ENCODE results near the gene DPH6. TPM values are rescaled to one million over a fixed set of nuclear protein-coding genes. Genes with fewer than 3 reads are reported as not detected.
A peak's percentile ranks its signal among the peaks of the same experiment; 100 is the strongest.
"Not testable (repeated sequence)": the region's sequence is repeated elsewhere in the genome, so short reads cannot be mapped to it uniquely, and the experiment has no call there.

DPH6 gene
- polyA plus RNA-seq, 1 donor, result 16.6 TPM

DNA sequence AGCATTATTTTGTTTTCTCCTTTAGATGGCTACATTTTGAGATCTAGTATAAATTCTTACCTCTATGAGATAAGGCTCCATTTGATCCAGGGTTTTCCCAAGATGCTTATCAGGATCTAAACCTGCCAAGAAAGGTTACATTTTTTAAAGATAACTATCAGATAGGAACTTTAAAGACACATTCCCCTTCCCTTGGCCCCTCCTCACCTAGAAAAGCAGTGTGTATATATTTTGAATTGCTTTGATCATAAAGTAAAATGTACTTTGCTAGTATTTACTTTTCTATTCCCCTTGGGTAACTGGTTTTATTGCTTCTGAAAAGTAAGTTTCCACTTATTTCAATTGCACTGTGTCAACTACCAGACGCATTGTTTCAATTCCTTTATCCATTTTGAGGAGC is 135.2 kb downstream of the DPH6 start:
- H3K4me3 ChIP-seq (ENCODE audit: low read length), result no peak overlapping the region
- no peak overlapping the region for H3K27ac ChIP-seq (ENCODE audit: low read length)
- WGBS (ENCODE audit: insufficient coverage, low lambda C conversion rate), result 25% methylated on average over 1 of the region's 1 CpG
- no peaks in the 10 kb centered on the region for H3K27me3 ChIP-seq (ENCODE audit: control insufficient read depth, insufficient read depth, low read length)
- H3K36me3 ChIP-seq (ENCODE audit: control insufficient read depth, insufficient read depth, low read length), result no peaks in the 10 kb centered on the region
- no peak for DNase-seq
- no peaks in the 10 kb centered on the region for H3K9me3 ChIP-seq (ENCODE audit: control insufficient read depth, low read depth, low read length)
- H3K4me1 ChIP-seq (ENCODE audit: control insufficient read depth, insufficient read depth, low read length), result no peaks in the 10 kb centered on the region

- Histone ChIP-seq H3K36me3 (ENCODE audit: control insufficient read depth, insufficient read depth, low read length) (no peaks in the 10 kb centered on the region), H3K27ac (ENCODE audit: low read length) (no peak overlapping the region), H3K27me3 (ENCODE audit: control insufficient read depth, insufficient read depth, low read length) (no peaks in the 10 kb centered on the region), H3K4me1 (ENCODE audit: control insufficient read depth, insufficient read depth, low read length) (no peaks in the 10 kb centered on the region), H3K4me3 (ENCODE audit: low read length) (no peak overlapping the region), H3K9me3 (ENCODE audit: control insufficient read depth, low read depth, low read length) (no peaks in the 10 kb centered on the region)
- no peak for DNase-seq
- 100% methylated on average over 1 of the region's 3 CpGs for WGBS (ENCODE audit: insufficient coverage, low lambda C conversion rate)
Observed at GRCh38 chr15:35399901-35400300, 146.1 kb downstream of the DPH6 start.

DNA sequence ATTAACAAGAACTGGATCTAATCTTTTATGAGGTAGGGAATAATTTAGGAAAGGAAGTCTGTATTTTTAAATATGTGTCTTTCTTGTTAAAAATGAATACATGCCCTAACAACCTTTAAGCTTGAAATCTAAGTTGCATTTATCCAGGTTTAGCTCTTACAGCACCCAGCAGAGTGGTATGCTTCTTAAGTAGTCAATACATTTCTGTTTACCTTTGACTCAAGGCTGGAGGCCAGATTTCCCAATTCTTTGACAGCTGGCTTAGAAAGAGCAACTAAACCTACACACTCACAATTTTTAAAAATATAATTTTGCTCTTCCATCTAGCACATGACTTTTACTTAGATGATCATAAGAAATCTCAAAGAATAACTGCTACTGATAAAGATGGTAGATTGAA is 148.9 kb downstream of the DPH6 start:
- H3K36me3 ChIP-seq (ENCODE audit: control insufficient read depth, insufficient read depth, low read length), result no peaks in the 10 kb centered on the region

DNA sequence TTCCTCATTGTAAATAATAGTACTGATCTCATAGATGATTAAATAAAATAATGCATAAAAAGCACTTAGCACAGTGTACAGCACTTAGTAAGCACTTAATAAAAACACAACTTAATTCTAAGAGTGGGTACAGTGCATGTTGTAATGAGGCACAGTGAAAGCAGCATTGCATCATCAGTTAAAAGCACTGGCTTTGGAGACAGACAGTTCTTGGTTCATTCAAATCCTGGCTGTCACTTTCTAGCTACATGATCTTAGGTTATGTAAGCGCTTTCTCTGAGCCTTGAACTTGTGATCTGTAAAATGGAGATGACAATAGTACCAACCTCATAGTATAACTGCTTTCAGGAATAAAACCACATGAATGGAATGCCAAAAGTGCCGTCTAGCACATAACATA is 151.5 kb downstream of the DPH6 start:
- Histone ChIP-seq H3K27ac (ENCODE audit: low read length) (no peak overlapping the region), H3K4me1 (ENCODE audit: control insufficient read depth, insufficient read depth, low read length) (no peaks in the 10 kb centered on the region), H3K9me3 (ENCODE audit: control insufficient read depth, low read depth, low read length) (no peaks in the 10 kb centered on the region), H3K4me3 (ENCODE audit: low read length) (no peak overlapping the region), H3K36me3 (ENCODE audit: control insufficient read depth, insufficient read depth, low read length) (no peaks in the 10 kb centered on the region), H3K27me3 (ENCODE audit: control insufficient read depth, insufficient read depth, low read length) (no peaks in the 10 kb centered on the region)
- WGBS (ENCODE audit: insufficient coverage, low lambda C conversion rate), result 100% methylated on average over 1 of the region's 2 CpGs
- DNase-seq, result no peak

More for the DNA sequence above, 148.9 kb downstream of the DPH6 start:
- Histone ChIP-seq H3K27me3 (ENCODE audit: control insufficient read depth, insufficient read depth, low read length) (no peaks in the 10 kb centered on the region), H3K27ac (ENCODE audit: low read length) (no peak overlapping the region), H3K4me3 (ENCODE audit: low read length) (no peak overlapping the region), H3K9me3 (ENCODE audit: control insufficient read depth, low read depth, low read length) (no peaks in the 10 kb centered on the region), H3K4me1 (ENCODE audit: control insufficient read depth, insufficient read depth, low read length) (no peaks in the 10 kb centered on the region)
- DNase-seq, result no peak

- Histone ChIP-seq H3K27me3 (ENCODE audit: control insufficient read depth, insufficient read depth, low read length) (no peaks in the 10 kb centered on the region), H3K4me3 (ENCODE audit: low read length) (no peak overlapping the region), H3K4me1 (ENCODE audit: control insufficient read depth, insufficient read depth, low read length) (no peaks in the 10 kb centered on the region), H3K9me3 (ENCODE audit: control insufficient read depth, low read depth, low read length) (no peaks in the 10 kb centered on the region), H3K27ac (ENCODE audit: low read length) (no peak overlapping the region), H3K36me3 (ENCODE audit: control insufficient read depth, insufficient read depth, low read length) (no peaks in the 10 kb centered on the region)
- peak; percentile 47 to 80 for DNase-seq
- WGBS (ENCODE audit: insufficient coverage, low lambda C conversion rate), result 23% methylated on average over 2 of the region's 2 CpGs
Observed at GRCh38 chr15:35393398-35393797, 152.6 kb downstream of the DPH6 start.

GRCh38 chr15:35391408-35391984 is 154.5 kb downstream of the DPH6 start:
- H3K27ac ChIP-seq (ENCODE audit: low read length); H3K4me1 ChIP-seq (ENCODE audit: control insufficient read depth, insufficient read depth, low read length); H3K36me3 ChIP-seq (ENCODE audit: control insufficient read depth, insufficient read depth, low read length); H3K4me3 ChIP-seq (ENCODE audit: low read length); H3K27me3 ChIP-seq (ENCODE audit: control insufficient read depth, insufficient read depth, low read length); DNase-seq; H3K9me3 ChIP-seq (ENCODE audit: control insufficient read depth, low read depth, low read length): not testable (repeated sequence)
- WGBS (ENCODE audit: insufficient coverage, low lambda C conversion rate), result no CpG with 5 or more reads among the region's 18 CpGs

GRCh38 chr15:35383506-35383905 is 162.5 kb downstream of the DPH6 start:
- 61% methylated on average over 2 of the region's 2 CpGs for WGBS (ENCODE audit: insufficient coverage, low lambda C conversion rate)

DNA sequence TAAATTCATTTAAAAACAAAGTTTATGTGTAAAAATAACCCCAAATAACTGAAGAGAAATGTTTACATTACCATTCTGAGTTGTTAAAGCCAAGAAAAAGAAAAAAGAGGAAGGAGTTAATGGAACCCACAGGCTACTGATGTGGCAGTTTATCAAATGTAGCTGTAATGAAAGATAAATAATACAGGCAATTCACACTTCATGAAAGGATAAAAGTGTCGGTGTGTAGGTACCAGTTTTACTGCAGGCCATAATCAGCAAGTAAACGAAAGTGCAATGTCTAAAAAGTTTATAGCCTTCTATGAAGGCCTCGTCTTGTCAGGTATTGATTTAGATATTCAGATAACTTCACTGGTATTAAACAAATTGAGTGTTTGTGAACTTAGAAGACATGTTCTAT is 164.6 kb downstream of the DPH6 start:
- DNase-seq, result peak in 1 of 2 donors; percentile 45

More at GRCh38 chr15:35383506-35383905, 162.5 kb downstream of the DPH6 start:
- Histone ChIP-seq H3K4me1 (ENCODE audit: control insufficient read depth, insufficient read depth, low read length) (no peaks in the 10 kb centered on the region), H3K36me3 (ENCODE audit: control insufficient read depth, insufficient read depth, low read length) (no peaks in the 10 kb centered on the region), H3K27ac (ENCODE audit: low read length) (no peak overlapping the region), H3K4me3 (ENCODE audit: low read length) (no peak overlapping the region), H3K9me3 (ENCODE audit: control insufficient read depth, low read depth, low read length) (no peaks in the 10 kb centered on the region), H3K27me3 (ENCODE audit: control insufficient read depth, insufficient read depth, low read length) (no peaks in the 10 kb centered on the region)
- peak in 1 of 2 donors; percentile 40 for DNase-seq

DNA sequence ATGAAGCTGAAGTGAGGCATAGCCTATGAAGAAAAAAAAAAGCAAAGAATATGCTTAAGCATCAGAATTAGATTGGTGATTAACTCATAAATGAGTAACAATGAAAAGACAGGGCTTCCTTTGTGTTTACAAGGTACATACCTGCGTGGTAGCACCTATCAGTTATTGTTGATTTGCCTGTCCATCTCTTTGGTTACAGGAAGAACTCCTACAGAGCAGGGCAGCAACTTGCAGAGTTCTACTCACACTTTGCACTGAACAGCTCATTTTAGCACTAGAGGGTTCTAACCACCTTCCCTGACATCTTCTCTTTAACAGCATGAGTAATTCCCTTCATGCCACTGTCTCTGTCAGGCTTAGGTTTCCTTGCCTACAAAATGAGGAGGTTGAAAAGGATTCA is 166.0 kb downstream of the DPH6 start:
- Histone ChIP-seq H3K4me3 (ENCODE audit: low read length) (no peak overlapping the region), H3K27ac (ENCODE audit: low read length) (no peak overlapping the region), H3K36me3 (ENCODE audit: control insufficient read depth, insufficient read depth, low read length) (no peaks in the 10 kb centered on the region), H3K9me3 (ENCODE audit: control insufficient read depth, low read depth, low read length) (no peaks in the 10 kb centered on the region), H3K27me3 (ENCODE audit: control insufficient read depth, insufficient read depth, low read length) (no peaks in the 10 kb centered on the region), H3K4me1 (ENCODE audit: control insufficient read depth, insufficient read depth, low read length) (no peaks in the 10 kb centered on the region)
- no peak for DNase-seq
- WGBS (ENCODE audit: insufficient coverage, low lambda C conversion rate), result no CpG with 5 or more reads among the region's 1 CpG

More for the DNA sequence above, 164.6 kb downstream of the DPH6 start:
- WGBS (ENCODE audit: insufficient coverage, low lambda C conversion rate), result 13% methylated on average over 2 of the region's 3 CpGs
- Histone ChIP-seq H3K27ac (ENCODE audit: low read length) (no peak overlapping the region), H3K36me3 (ENCODE audit: control insufficient read depth, insufficient read depth, low read length) (no peaks in the 10 kb centered on the region), H3K4me1 (ENCODE audit: control insufficient read depth, insufficient read depth, low read length) (no peaks in the 10 kb centered on the region), H3K9me3 (ENCODE audit: control insufficient read depth, low read depth, low read length) (no peaks in the 10 kb centered on the region), H3K27me3 (ENCODE audit: control insufficient read depth, insufficient read depth, low read length) (no peaks in the 10 kb centered on the region), H3K4me3 (ENCODE audit: low read length) (no peak overlapping the region)

GRCh38 chr15:35378454-35378853 is 167.5 kb downstream of the DPH6 start:
- not testable (repeated sequence) for H3K4me3 ChIP-seq (ENCODE audit: low read length); H3K9me3 ChIP-seq (ENCODE audit: control insufficient read depth, low read depth, low read length); H3K27me3 ChIP-seq (ENCODE audit: control insufficient read depth, insufficient read depth, low read length); H3K36me3 ChIP-seq (ENCODE audit: control insufficient read depth, insufficient read depth, low read length); H3K27ac ChIP-seq (ENCODE audit: low read length); DNase-seq; H3K4me1 ChIP-seq (ENCODE audit: control insufficient read depth, insufficient read depth, low read length)
- WGBS (ENCODE audit: insufficient coverage, low lambda C conversion rate), result no CpG with 5 or more reads among the region's 1 CpG

DNA sequence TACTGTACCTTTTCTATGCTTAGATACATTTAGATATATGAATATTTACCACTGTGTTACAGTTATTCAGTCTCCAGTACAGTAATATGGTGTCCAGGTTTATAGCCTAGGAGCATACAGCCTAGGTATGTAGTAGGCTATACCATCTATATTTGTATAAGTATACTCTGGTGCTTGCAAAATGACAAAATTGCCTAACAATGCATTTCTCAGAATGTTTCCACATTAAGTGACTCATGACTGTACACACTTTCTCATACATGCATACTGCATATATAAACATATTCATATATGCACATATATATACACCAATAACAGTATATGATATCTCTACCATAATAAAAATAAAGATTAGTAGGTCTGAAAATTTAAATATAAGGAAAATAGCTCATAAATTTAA is 169.3 kb downstream of the DPH6 start:
- H3K4me1 ChIP-seq (ENCODE audit: control insufficient read depth, insufficient read depth, low read length), result no peaks in the 10 kb centered on the region
- H3K27ac ChIP-seq (ENCODE audit: low read length), result no peak overlapping the region
- H3K27me3 ChIP-seq (ENCODE audit: control insufficient read depth, insufficient read depth, low read length), result no peaks in the 10 kb centered on the region
- DNase-seq, result no peak
- no peaks in the 10 kb centered on the region for H3K9me3 ChIP-seq (ENCODE audit: control insufficient read depth, low read depth, low read length)
- H3K4me3 ChIP-seq (ENCODE audit: low read length), result no peak overlapping the region
- H3K36me3 ChIP-seq (ENCODE audit: control insufficient read depth, insufficient read depth, low read length), result peaks cover 2% of the 10 kb centered on the region
